OCI-LY3 (cell line): ENCODE measurements around the gene MLF2.
"Not testable (repeated sequence)": the region's sequence is repeated elsewhere in the genome, so short reads cannot be mapped to it uniquely, and the experiment has no call there.

Experiments
- H2AFZ ChIP-seq: fragments of 200-600, 300-600 bp; shearing (Covaris generic); 2 replicates; pipeline ENCODE4 v1.6.0; 2014; ENCODE audit warnings: antibody characterized with exemption, low read depth, low read length
- H3K27ac ChIP-seq: fragments of 200-600, 300-600 bp; sonication (generic); 2 replicates; pipeline ENCODE4 v1.5.1; 2014; ENCODE audit warnings: mild to moderate bottlenecking, low read length, moderate library complexity, mixed read lengths
- H3K27me3 ChIP-seq: fragments of 200-600, 300-600 bp; sonication (generic); 2 replicates; pipeline ENCODE4 v1.6.1; 2014; ENCODE audit warnings: low read depth, low read length, mixed read lengths
- H3K36me3 ChIP-seq: fragments of 200-600, 300-600 bp; sonication (generic); replicated peaks from 2 replicates; pipeline ENCODE3; 2014; ENCODE audit warnings: low read depth, low read length, mixed read lengths
- H3K4me1 ChIP-seq: fragments of 300-600, 200-600 bp; sonication (generic); 2 replicates; pipeline ENCODE4 v1.6.1; 2014; ENCODE audit warnings: low read length, mixed read lengths
- H3K4me2 ChIP-seq: fragments of 200-600, 300-600 bp; sonication (generic); 2 replicates; pipeline ENCODE4 v1.6.1; 2014; ENCODE audit warnings: low read length, mixed read lengths
- H3K4me3 ChIP-seq: fragments of 300-600, 200-600 bp; sonication (generic); 2 replicates; pipeline ENCODE4 v1.5.1; 2014; ENCODE audit warnings: antibody characterized with exemption, mild to moderate bottlenecking, low read length, moderate library complexity
- H3K79me2 ChIP-seq: fragments of 300-600, 200-600 bp; shearing (Covaris generic); 2 replicates; pipeline ENCODE4 v1.6.1; 2014; ENCODE audit warnings: mild to moderate bottlenecking, low read length, mixed read lengths
- H3K9ac ChIP-seq: fragments of 300-600, 200-600 bp; shearing (Covaris generic); 2 replicates; pipeline ENCODE4 v1.6.0; 2014; ENCODE audit warnings: mild to moderate bottlenecking, low read length, moderate library complexity
- H3K9me3 ChIP-seq: fragments of 200-600, 300-600 bp; shearing (Covaris generic); 2 replicates; pipeline ENCODE4 v1.6.1; 2014; ENCODE audit warnings: low read length, mixed read lengths; ENCODE audit not compliant: insufficient read depth
- H4K20me1 ChIP-seq: fragments of 200-600, 300-600 bp; sonication (generic); 2 replicates; pipeline ENCODE4 v1.6.1; 2016; ENCODE audit warnings: low read length, mixed read lengths; ENCODE audit not compliant: insufficient read depth
- CTCF ChIP-seq: fragments of 200-600, 300-600 bp; sonication (generic); IDR thresholded peaks from 2 replicates; pipeline ENCODE4 v1.5.1; 2014; ENCODE audit warnings: antibody characterized with exemption, low read length, low read depth
- EZH2phosphoT487 ChIP-seq: fragments of 200-600 bp; shearing (Covaris generic); IDR thresholded peaks from 2 replicates; pipeline ENCODE4 v1.6.1; 2018; ENCODE audit warnings: antibody characterized with exemption, mixed run types, low read depth

Gene MLF2

GRCh38 chr12:6742834-6743233 is 10.1 kb downstream of the MLF2 start:
- no peak overlapping the region for H3K9ac ChIP-seq
- no peaks in the 10 kb centered on the region for H3K9me3 ChIP-seq
- H3K27ac ChIP-seq = no peak overlapping the region
- no peaks in the 10 kb centered on the region for H3K27me3 ChIP-seq
- no peak overlapping the region for H3K4me2 ChIP-seq
- no peaks in the 10 kb centered on the region for H3K79me2 ChIP-seq
- H4K20me1 ChIP-seq = no peaks in the 10 kb centered on the region
- no peak overlapping the region for H3K4me3 ChIP-seq
- TF ChIP-seq CTCF (no peak), EZH2phosphoT487 (no peak)
- H3K36me3 ChIP-seq = peaks cover 30% of the 10 kb centered on the region
- peaks cover 13% of the 10 kb centered on the region for H3K4me1 ChIP-seq
- H2AFZ ChIP-seq = no peak overlapping the region

GRCh38 chr12:6742080-6742479 is 10.9 kb downstream of the MLF2 start:
- H3K79me2 ChIP-seq, H3K4me3 ChIP-seq, H3K9me3 ChIP-seq, H2AFZ ChIP-seq, H4K20me1 ChIP-seq, H3K4me2 ChIP-seq, H3K27ac ChIP-seq, H3K9ac ChIP-seq, H3K27me3 ChIP-seq: not testable (repeated sequence)
- peaks cover 23% of the 10 kb centered on the region for H3K36me3 ChIP-seq
- peaks cover 13% of the 10 kb centered on the region for H3K4me1 ChIP-seq

DNA sequence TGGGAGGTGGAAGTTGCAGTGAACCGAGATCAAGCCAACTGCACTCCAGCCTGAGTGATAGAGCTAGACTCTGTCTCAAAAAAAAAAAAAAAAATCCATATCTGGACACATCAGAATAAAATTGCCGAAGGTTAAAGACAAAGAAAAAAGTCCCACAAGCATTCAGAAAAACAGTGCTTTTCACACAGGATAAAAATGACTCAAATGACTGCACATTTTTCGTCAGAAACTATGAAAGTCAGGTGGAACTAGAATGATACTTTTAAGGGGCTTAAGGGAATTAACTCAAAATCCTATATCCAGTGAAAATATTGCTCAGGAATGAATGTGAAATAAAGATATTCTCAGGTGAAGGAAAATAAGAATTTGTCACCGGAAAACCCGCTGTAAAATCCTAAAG is 16.2 kb downstream of the MLF2 start:
- TF ChIP-seq CTCF (no peak), EZH2phosphoT487 (no peak)
- Histone ChIP-seq H3K36me3 (peaks cover 6% of the 10 kb centered on the region), H3K27ac (no peak overlapping the region), H2AFZ (no peak overlapping the region), H3K9me3 (no peaks in the 10 kb centered on the region), H3K79me2 (no peaks in the 10 kb centered on the region), H3K4me3 (no peak overlapping the region), H3K27me3 (no peaks in the 10 kb centered on the region), H3K9ac (no peak overlapping the region), H3K4me1 (no peaks in the 10 kb centered on the region), H3K4me2 (no peak overlapping the region), H4K20me1 (no peaks in the 10 kb centered on the region)

DNA sequence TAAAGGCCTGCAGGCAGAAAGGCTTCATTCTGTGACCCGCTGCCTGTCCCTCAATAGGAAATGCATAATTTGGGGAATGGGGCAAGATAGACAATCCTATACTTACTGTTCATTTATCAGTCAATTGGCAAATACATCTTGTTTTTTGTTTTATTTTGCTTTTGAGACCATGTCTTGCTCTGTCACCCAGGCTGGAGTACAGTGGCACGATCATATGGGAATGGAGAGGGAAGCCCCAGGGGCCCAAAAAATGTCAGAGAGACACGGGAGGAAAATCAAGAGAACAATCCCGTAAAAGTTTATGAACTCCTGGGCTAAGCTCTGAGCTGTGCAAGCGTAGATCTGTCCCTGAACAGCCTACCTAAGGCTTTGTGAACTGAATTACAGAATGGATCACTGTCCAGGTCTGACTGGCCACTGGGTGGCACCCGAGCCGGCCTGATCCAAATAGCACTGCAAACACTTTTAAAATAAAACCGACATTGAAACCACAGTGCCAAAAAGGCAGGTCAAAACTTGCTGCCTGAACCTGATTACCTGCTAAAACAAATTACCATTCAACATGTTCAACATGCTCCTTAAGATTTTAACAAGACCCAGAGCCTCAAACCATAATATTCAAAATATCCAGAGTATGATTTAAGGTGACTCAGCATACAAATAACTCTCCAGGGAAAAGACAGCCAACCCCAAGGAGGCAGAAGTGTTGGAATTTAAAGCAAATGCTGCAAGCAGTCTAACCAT is 17.3 kb downstream of the MLF2 start:
- Histone ChIP-seq H3K4me1 (peaks cover 6% of the 10 kb centered on the region), H3K79me2 (no peaks in the 10 kb centered on the region), H4K20me1 (no peaks in the 10 kb centered on the region), H3K4me3 (no peak overlapping the region), H2AFZ (no peak overlapping the region), H3K9ac (no peak overlapping the region), H3K9me3 (no peaks in the 10 kb centered on the region), H3K36me3 (peaks cover 15% of the 10 kb centered on the region), H3K27ac (no peak overlapping the region), H3K4me2 (no peak overlapping the region), H3K27me3 (no peaks in the 10 kb centered on the region)
- TF ChIP-seq EZH2phosphoT487 = no peak
- TF ChIP-seq CTCF = peak; percentile 71
